ENCODE data around the gene MSX1.

Gene MSX1

GRCh38 chr4:4867375-4868039 is 8.0 kb downstream of the MSX1 start:
- TF ChIP-seq, protein P1, sequence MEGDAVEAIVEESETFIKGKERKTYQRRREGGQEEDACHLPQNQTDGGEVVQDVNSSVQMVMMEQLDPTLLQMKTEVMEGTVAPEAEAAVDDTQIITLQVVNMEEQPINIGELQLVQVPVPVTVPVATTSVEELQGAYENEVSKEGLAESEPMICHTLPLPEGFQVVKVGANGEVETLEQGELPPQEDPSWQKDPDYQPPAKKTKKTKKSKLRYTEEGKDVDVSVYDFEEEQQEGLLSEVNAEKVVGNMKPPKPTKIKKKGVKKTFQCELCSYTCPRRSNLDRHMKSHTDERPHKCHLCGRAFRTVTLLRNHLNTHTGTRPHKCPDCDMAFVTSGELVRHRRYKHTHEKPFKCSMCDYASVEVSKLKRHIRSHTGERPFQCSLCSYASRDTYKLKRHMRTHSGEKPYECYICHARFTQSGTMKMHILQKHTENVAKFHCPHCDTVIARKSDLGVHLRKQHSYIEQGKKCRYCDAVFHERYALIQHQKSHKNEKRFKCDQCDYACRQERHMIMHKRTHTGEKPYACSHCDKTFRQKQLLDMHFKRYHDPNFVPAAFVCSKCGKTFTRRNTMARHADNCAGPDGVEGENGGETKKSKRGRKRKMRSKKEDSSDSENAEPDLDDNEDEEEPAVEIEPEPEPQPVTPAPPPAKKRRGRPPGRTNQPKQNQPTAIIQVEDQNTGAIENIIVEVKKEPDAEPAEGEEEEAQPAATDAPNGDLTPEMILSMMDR (IDR thresholded peaks at IDR 0.05): no peak
- peaks cover 100% of the 10 kb centered on the region for H3K27me3 ChIP-seq
- no peak overlapping the region for H3K27ac ChIP-seq
- H3K36me3 ChIP-seq: no peaks in the 10 kb centered on the region
- no peaks in the 10 kb centered on the region for H3K4me1 ChIP-seq (ENCODE audit: control insufficient read depth in 1 of 2, insufficient read depth in 1 of 2, low read depth in 1 of 2, low read length in 1 of 2)
- H3K4me3 ChIP-seq (ENCODE audit: low read depth in 1 of 2, low read length in 1 of 2): no peak overlapping the region
- H3K9me3 ChIP-seq: no peaks in the 10 kb centered on the region

- no peaks in the 10 kb centered on the region for H3K36me3 ChIP-seq
- no peak overlapping the region for H3K4me3 ChIP-seq (ENCODE audit: low read depth in 1 of 2, low read length in 1 of 2)
- no peaks in the 10 kb centered on the region for H3K9me3 ChIP-seq
- H3K4me1 ChIP-seq (ENCODE audit: control insufficient read depth in 1 of 2, insufficient read depth in 1 of 2, low read depth in 1 of 2, low read length in 1 of 2): no peaks in the 10 kb centered on the region
- TF ChIP-seq, protein P1 (IDR thresholded peaks at IDR 0.05): no peak
- H3K27ac ChIP-seq: no peak overlapping the region
- H3K27me3 ChIP-seq: peaks cover 100% of the 10 kb centered on the region
These were observed 8.7 kb downstream of the MSX1 start for GRCh38 chr4:4868040-4868757.

- no peak overlapping the region for H3K27ac ChIP-seq
- no peaks in the 10 kb centered on the region for H3K36me3 ChIP-seq
- H3K9me3 ChIP-seq: no peaks in the 10 kb centered on the region
- no peaks in the 10 kb centered on the region for H3K4me1 ChIP-seq (ENCODE audit: control insufficient read depth in 1 of 2, insufficient read depth in 1 of 2, low read depth in 1 of 2, low read length in 1 of 2)
- H3K27me3 ChIP-seq: peaks cover 100% of the 10 kb centered on the region
- no peak overlapping the region for H3K4me3 ChIP-seq (ENCODE audit: low read depth in 1 of 2, low read length in 1 of 2)
- TF ChIP-seq, protein P1 (IDR thresholded peaks at IDR 0.05): no peak
These were observed 9.6 kb downstream of the MSX1 start for GRCh38 chr4:4868758-4869723.

DNA sequence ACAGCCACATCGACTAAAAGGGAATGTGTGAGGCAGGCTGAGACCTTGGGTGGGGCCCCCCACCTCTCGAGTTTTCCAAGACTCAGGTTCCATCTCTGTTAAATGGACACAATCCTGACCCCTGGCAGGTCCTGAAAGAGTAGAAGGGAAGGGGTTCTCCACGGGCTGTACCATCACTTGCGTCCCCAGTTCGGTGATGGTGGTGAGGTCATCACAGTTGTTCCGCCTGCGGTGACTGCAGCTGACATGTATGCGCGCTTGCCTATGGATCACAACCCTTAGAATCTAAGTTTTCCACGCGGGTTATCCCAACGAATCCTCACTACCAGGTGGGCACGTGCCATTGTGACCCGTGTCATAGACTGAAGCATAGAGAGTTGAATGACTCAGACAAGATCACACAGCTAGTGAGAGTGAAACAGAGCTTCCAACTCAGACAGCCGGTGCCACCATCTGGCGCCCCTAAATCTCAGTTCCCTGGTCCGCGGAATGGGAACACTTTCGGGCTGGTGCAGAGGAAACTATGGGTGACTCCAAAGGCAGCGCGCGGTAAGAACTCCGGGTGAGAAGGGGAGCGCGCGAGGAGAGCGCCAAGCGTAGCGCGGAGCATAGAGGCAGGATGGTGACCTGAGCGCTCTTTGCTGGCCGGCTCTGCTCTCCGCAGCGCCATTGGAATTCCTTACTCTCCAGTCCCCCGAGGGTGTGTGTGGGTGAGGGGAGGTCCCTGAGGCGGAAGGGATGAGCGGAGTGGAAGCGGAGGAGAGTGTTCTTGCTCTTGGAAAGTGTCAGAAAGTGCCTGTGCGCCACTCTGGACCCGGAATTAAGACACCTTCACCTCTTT is 10.5 kb downstream of the MSX1 start:
- Histone ChIP-seq H3K9me3 (no peaks in the 10 kb centered on the region), H3K27ac (no peak overlapping the region), H3K4me1 (ENCODE audit: control insufficient read depth in 1 of 2, insufficient read depth in 1 of 2, low read depth in 1 of 2, low read length in 1 of 2) (no peaks in the 10 kb centered on the region), H3K36me3 (no peaks in the 10 kb centered on the region), H3K4me3 (ENCODE audit: low read depth in 1 of 2, low read length in 1 of 2) (no peak overlapping the region), H3K27me3 (peaks cover 100% of the 10 kb centered on the region)
- TF ChIP-seq, protein P1 (IDR thresholded peaks at IDR 0.05): no peak

Measured in neutrophil (primary cell).